GM12878 (cell line): ENCODE measurements around the gene TSC2.

Experiments used
- CBX5 ChIP-seq: sonication (generic); IDR thresholded peaks from 2 replicates; pipeline ENCODE4 v1.6.1; 2016; ENCODE audit warnings: low read depth, moderate library complexity, mild to moderate bottlenecking, inconsistent platforms
- CTCF ChIP-seq, 3 experiments: IDR thresholded peaks in 2 of 3; conservative IDR thresholded peaks in 1 of 3; 2 replicates each; pipeline ENCODE4 v1.5.1; 2011; ENCODE audit warnings: low read depth in 3 of 3, low read length in 3 of 3, mild to moderate bottlenecking in 3 of 3, control low read depth in 2 of 3, moderate library complexity in 2 of 3, inconsistent platforms in 1 of 3, mixed read lengths in 1 of 3; ENCODE audit not compliant: control insufficient read depth in 2 of 3, insufficient read depth in 1 of 3; ENCODE audit errors: extremely low read depth in 1 of 3
- MEF2B ChIP-seq: fragments of 450-650 bp; IDR thresholded peaks from 2 replicates; pipeline ENCODE4 v1.6.1; 2018; ENCODE audit warnings: mild to moderate bottlenecking, moderate library complexity; ENCODE audit not compliant: partially characterized antibody, poor library complexity, severe bottlenecking
- PBX3 ChIP-seq: IDR thresholded peaks from 2 replicates; pipeline ENCODE4 v1.6.1; 2011; ENCODE audit warnings: mild to moderate bottlenecking, low read depth, low read length, moderate library complexity; ENCODE audit not compliant: insufficient replicate concordance
- POLR2A ChIP-seq: IDR thresholded peaks from 2 replicates; pipeline ENCODE4 v1.6.1; 2011; ENCODE audit warnings: low read depth, mild to moderate bottlenecking, low read length
- POLR2AphosphoS2 ChIP-seq: IDR thresholded peaks from 2 replicates; pipeline ENCODE4 v1.6.1; 2011; ENCODE audit warnings: low read depth, mild to moderate bottlenecking, low read length, improper control_type of control experiment, moderate library complexity
- POLR2AphosphoS5 ChIP-seq: IDR thresholded peaks from 2 replicates; pipeline ENCODE4 v1.6.1; 2011; ENCODE audit warnings: mild to moderate bottlenecking, low read length, inconsistent platforms
- PRDM15 ChIP-seq: fragments of 450-650 bp; formaldehyde crosslinking; IDR thresholded peaks from 2 replicates; pipeline ENCODE4 v1.4.0; 2020; ENCODE audit warnings: mild to moderate bottlenecking, moderate library complexity
- REST ChIP-seq: IDR thresholded peaks from 2 replicates; pipeline ENCODE4 v1.6.1; 2012; ENCODE audit warnings: mild to moderate bottlenecking, low read depth, low read length
- SRF ChIP-seq, 2 experiments: IDR thresholded peaks; 2 replicates each; pipeline ENCODE4 v1.6.1; 2011; ENCODE audit warnings: low read depth in 2 of 2, low read length in 2 of 2, mild to moderate bottlenecking in 1 of 2, moderate library complexity in 1 of 2
- ZNF217 ChIP-seq: fragments of 450-650 bp; IDR thresholded peaks from 2 replicates; pipeline ENCODE4 v1.6.1; 2017; ENCODE audit warnings: antibody characterized with exemption, mild to moderate bottlenecking

GRCh38 chr16:2043667-2044451 lies 3.9 kb upstream of the TSC2 start:
- TF ChIP-seq POLR2AphosphoS5 (no peak), POLR2A (no peak), ZNF217 (no peak), PBX3 (no peak), CTCF (IDR thresholded peaks at IDR 0.05 in 2 of 3, conservative IDR thresholded peaks at IDR 0.05 in 1 of 3; ENCODE audit: control insufficient read depth in 2 of 3, extremely low read depth in 1 of 3, insufficient read depth in 1 of 3, low read depth in 3 of 3, low read length in 3 of 3) (no peak), CBX5 (no peak), SRF (IDR thresholded peaks at IDR 0.05; ENCODE audit: low read depth in 2 of 2, low read length in 2 of 2) (no peak), POLR2AphosphoS2 (no peak), MEF2B (peak; percentile 12), REST (no peak), PRDM15 (CRISPR knock-in tag) (no peak)
